Endothelial cell (in vitro differentiated cells): Measurements from ENCODE around the gene KCNMB2. TPM values are rescaled to one million over a fixed set of nuclear protein-coding genes. Genes with fewer than 3 reads are reported as not detected.
"Not testable (repeated sequence)": the region's sequence is repeated elsewhere in the genome, so short reads cannot be mapped to it uniquely, and the experiment has no call there.

Experiments used
- DNase-seq: peaks from one replicate; pipeline ENCODE4 v3.0.0; 2021; ENCODE audit warnings: low spot score
- H3K27ac Mint-ChIP-seq: one replicate; pipeline ENCODE4 v1.8.0; 2021; ENCODE audit warnings: mixed read lengths, inconsistent platforms; ENCODE audit not compliant: unreplicated experiment
- H3K27me3 Mint-ChIP-seq: one replicate; pipeline ENCODE4 v1.8.0; 2021; ENCODE audit warnings: mild to moderate bottlenecking, moderate library complexity, mixed read lengths, inconsistent platforms; ENCODE audit not compliant: unreplicated experiment
- H3K36me3 Mint-ChIP-seq: one replicate; pipeline ENCODE4 v1.8.0; 2021; ENCODE audit warnings: mild to moderate bottlenecking, low read depth, mixed read lengths, inconsistent platforms; ENCODE audit not compliant: unreplicated experiment
- H3K4me1 Mint-ChIP-seq: one replicate; pipeline ENCODE4 v1.8.0; 2021; ENCODE audit warnings: mild to moderate bottlenecking, mixed read lengths, inconsistent platforms; ENCODE audit not compliant: unreplicated experiment
- H3K4me3 Mint-ChIP-seq: one replicate; pipeline ENCODE4 v1.8.0; 2021; ENCODE audit warnings: mild to moderate bottlenecking, mixed read lengths, inconsistent platforms; ENCODE audit not compliant: unreplicated experiment
- H3K9me3 Mint-ChIP-seq: one replicate; pipeline ENCODE4 v1.8.0; 2021; ENCODE audit warnings: mixed read lengths, inconsistent platforms; ENCODE audit not compliant: unreplicated experiment
- CTCF ChIP-seq: fragments of 200-600 bp; sonication (generic); IDR thresholded peaks from one replicate; pipeline ENCODE4 v1.5.0; 2021; ENCODE audit warnings: antibody characterized with exemption; ENCODE audit not compliant: unreplicated experiment
- total RNA-seq: library from RNA; stranded (reverse); fragmentation: NEBNext Ultra II Directional; extraction: Animal tissue kit (Norgen Biotek cat#: 25700); gene quantifications from one replicate; pipeline ENCODE4 v1.2.1, GENCODE V29; 2021; ENCODE audit not compliant: unreplicated experiment

The KCNMB2 gene
- total RNA-seq, 1 donor from 2014 or later = not detected

GRCh38 chr3:178513546-178514380 lies 22.5 kb upstream of the KCNMB2 start:
- Mint-ChIP-seq H3K4me1 (no peaks in the 10 kb centered on the region), H3K36me3 (no peaks in the 10 kb centered on the region), H3K27ac (no peak overlapping the region), H3K9me3 (no peaks in the 10 kb centered on the region), H3K27me3 (no peaks in the 10 kb centered on the region), H3K4me3 (no peak overlapping the region)
- no peak for TF ChIP-seq CTCF
- no peak for DNase-seq

- no peaks in the 10 kb centered on the region for H3K27me3 Mint-ChIP-seq
Measured at GRCh38 chr3:178514401-178514800, 21.8 kb upstream of the KCNMB2 start.

GRCh38 chr3:178515076-178515744 lies 21.0 kb upstream of the KCNMB2 start:
- H3K4me1 Mint-ChIP-seq, H3K27me3 Mint-ChIP-seq, H3K4me3 Mint-ChIP-seq, H3K36me3 Mint-ChIP-seq, H3K27ac Mint-ChIP-seq, DNase-seq, H3K9me3 Mint-ChIP-seq: not testable (repeated sequence)

More at GRCh38 chr3:178514401-178514800, 21.8 kb upstream of the KCNMB2 start:
- no peaks in the 10 kb centered on the region for H3K9me3 Mint-ChIP-seq
- no peak for TF ChIP-seq CTCF
- H3K27ac Mint-ChIP-seq = no peak overlapping the region
- H3K36me3 Mint-ChIP-seq = no peaks in the 10 kb centered on the region
- DNase-seq = no peak
- no peak overlapping the region for H3K4me3 Mint-ChIP-seq
- H3K4me1 Mint-ChIP-seq = no peaks in the 10 kb centered on the region

GRCh38 chr3:178517665-178518334 lies 18.4 kb upstream of the KCNMB2 start:
- no peak for DNase-seq
- Mint-ChIP-seq H3K36me3 (no peaks in the 10 kb centered on the region), H3K27ac (no peak overlapping the region), H3K4me3 (no peak overlapping the region), H3K27me3 (no peaks in the 10 kb centered on the region), H3K9me3 (no peaks in the 10 kb centered on the region), H3K4me1 (no peaks in the 10 kb centered on the region)
- no peak for TF ChIP-seq CTCF

- Mint-ChIP-seq H3K36me3 (no peaks in the 10 kb centered on the region), H3K9me3 (no peaks in the 10 kb centered on the region), H3K4me1 (no peaks in the 10 kb centered on the region), H3K4me3 (no peak overlapping the region), H3K27me3 (no peaks in the 10 kb centered on the region), H3K27ac (no peak overlapping the region)
- DNase-seq = no peak
- TF ChIP-seq CTCF = no peak
Measured at GRCh38 chr3:178518660-178519396, 17.4 kb upstream of the KCNMB2 start.
